ENCODE data around the gene ATP5F1D. TPM values are rescaled to one million over a fixed set of nuclear protein-coding genes. Genes with fewer than 3 reads are reported as not detected.

ATP5F1D gene
- total and polyA plus RNA-seq, 2 experiments from 2014 or later, result 139 to 396 TPM

- TF ChIP-seq NANOG (IDR thresholded peaks at IDR 0.05; ENCODE audit: borderline replicate concordance) (no peak), EZH2 (IDR thresholded peaks at IDR 0.05; ENCODE audit: low read depth, unreplicated experiment) (no peak), EZH2phosphoT487 (IDR thresholded peaks at IDR 0.05; ENCODE audit: unreplicated experiment) (no peak), STAT1 (IDR thresholded peaks at IDR 0.05; ENCODE audit: unreplicated experiment) (no peak), ZNF114 (CRISPR knock-in tag; IDR thresholded peaks at IDR 0.05) (no peak), JUNB (IDR thresholded peaks at IDR 0.05; ENCODE audit: unreplicated experiment) (no peak), ZNF331 (CRISPR knock-in tag; IDR thresholded peaks at IDR 0.05; ENCODE audit: low read depth) (no peak), POLR2AphosphoS5 (IDR thresholded peaks at IDR 0.05; ENCODE audit: low read depth) (no peak)
- TF ChIP-seq, protein P1, sequence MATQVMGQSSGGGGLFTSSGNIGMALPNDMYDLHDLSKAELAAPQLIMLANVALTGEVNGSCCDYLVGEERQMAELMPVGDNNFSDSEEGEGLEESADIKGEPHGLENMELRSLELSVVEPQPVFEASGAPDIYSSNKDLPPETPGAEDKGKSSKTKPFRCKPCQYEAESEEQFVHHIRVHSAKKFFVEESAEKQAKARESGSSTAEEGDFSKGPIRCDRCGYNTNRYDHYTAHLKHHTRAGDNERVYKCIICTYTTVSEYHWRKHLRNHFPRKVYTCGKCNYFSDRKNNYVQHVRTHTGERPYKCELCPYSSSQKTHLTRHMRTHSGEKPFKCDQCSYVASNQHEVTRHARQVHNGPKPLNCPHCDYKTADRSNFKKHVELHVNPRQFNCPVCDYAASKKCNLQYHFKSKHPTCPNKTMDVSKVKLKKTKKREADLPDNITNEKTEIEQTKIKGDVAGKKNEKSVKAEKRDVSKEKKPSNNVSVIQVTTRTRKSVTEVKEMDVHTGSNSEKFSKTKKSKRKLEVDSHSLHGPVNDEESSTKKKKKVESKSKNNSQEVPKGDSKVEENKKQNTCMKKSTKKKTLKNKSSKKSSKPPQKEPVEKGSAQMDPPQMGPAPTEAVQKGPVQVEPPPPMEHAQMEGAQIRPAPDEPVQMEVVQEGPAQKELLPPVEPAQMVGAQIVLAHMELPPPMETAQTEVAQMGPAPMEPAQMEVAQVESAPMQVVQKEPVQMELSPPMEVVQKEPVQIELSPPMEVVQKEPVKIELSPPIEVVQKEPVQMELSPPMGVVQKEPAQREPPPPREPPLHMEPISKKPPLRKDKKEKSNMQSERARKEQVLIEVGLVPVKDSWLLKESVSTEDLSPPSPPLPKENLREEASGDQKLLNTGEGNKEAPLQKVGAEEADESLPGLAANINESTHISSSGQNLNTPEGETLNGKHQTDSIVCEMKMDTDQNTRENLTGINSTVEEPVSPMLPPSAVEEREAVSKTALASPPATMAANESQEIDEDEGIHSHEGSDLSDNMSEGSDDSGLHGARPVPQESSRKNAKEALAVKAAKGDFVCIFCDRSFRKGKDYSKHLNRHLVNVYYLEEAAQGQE (IDR thresholded peaks at IDR 0.05; ENCODE audit: unreplicated experiment), result no peak
- TF ChIP-seq, protein P2, sequence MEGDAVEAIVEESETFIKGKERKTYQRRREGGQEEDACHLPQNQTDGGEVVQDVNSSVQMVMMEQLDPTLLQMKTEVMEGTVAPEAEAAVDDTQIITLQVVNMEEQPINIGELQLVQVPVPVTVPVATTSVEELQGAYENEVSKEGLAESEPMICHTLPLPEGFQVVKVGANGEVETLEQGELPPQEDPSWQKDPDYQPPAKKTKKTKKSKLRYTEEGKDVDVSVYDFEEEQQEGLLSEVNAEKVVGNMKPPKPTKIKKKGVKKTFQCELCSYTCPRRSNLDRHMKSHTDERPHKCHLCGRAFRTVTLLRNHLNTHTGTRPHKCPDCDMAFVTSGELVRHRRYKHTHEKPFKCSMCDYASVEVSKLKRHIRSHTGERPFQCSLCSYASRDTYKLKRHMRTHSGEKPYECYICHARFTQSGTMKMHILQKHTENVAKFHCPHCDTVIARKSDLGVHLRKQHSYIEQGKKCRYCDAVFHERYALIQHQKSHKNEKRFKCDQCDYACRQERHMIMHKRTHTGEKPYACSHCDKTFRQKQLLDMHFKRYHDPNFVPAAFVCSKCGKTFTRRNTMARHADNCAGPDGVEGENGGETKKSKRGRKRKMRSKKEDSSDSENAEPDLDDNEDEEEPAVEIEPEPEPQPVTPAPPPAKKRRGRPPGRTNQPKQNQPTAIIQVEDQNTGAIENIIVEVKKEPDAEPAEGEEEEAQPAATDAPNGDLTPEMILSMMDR (conservative IDR thresholded peaks at IDR 0.05; ENCODE audit: low read depth in 2 of 2), result no peak
- Mint-ChIP-seq H3K27me3 (ENCODE audit: insufficient read depth, low read depth, poor library complexity) (peaks cover 13% of the 10 kb centered on the region), H3K27ac (no peak overlapping the region), H3K9me3 (no peaks in the 10 kb centered on the region), H3K4me3 (no peak overlapping the region), H3K36me3 (ENCODE audit: low read depth) (peaks cover 2% of the 10 kb centered on the region; the same call in 1 of the 3 replicates), H3K4me1 (peaks cover 14% of the 10 kb centered on the region)
- Histone ChIP-seq H3K79me2 (replicated peaks; ENCODE audit: insufficient read depth) (peaks cover 48% of the 10 kb centered on the region), H3K27me3 (ENCODE audit: insufficient read depth) (no peaks in the 10 kb centered on the region), H3K27ac (ENCODE audit: low read depth) (no peak overlapping the region), H3K36me3 (ENCODE audit: insufficient read depth) (no peaks in the 10 kb centered on the region), H4K20me1 (replicated peaks; ENCODE audit: insufficient read depth) (peaks cover 21% of the 10 kb centered on the region; the same call in 1 of the 2 replicates), H3F3A (replicated peaks; ENCODE audit: low read depth) (peaks cover 24% of the 10 kb centered on the region), H3K9me2 (ENCODE audit: insufficient read depth) (no peaks in the 10 kb centered on the region), H3K4me2 (no peak overlapping the region), H3K4me1 (ENCODE audit: insufficient read depth) (peaks cover 11% of the 10 kb centered on the region; the same call in 1 of the 2 replicates), H3K4me3 (no peak overlapping the region), H2AFZ (no peak overlapping the region)
- no peak for DNase-seq (ENCODE audit: low spot score)
- no peak for ATAC-seq
Observed at GRCh38 chr19:1219786-1220476, 21.6 kb upstream of the ATP5F1D start.

Measured in GM23338 (cell line).